HEK293 (cell line): ENCODE data around the gene ZNF451.

Experiments used
- BCL11B ChIP-seq: fragments of 450-650 bp; formaldehyde crosslinking; IDR thresholded peaks from 2 replicates; pipeline ENCODE4 v1.5.1; 2016; ENCODE audit warnings: low read depth, missing biosample characterization, missing genetic modification characterization
- CTCF ChIP-seq: fragments of 450-650 bp; formaldehyde crosslinking; IDR thresholded peaks from 2 replicates; pipeline ENCODE4 v1.5.1; 2016; ENCODE audit warnings: missing biosample characterization, missing genetic modification characterization
- RBAK ChIP-seq: fragments of 450-650 bp; formaldehyde crosslinking; IDR thresholded peaks from 2 replicates; pipeline ENCODE4 v1.5.1; 2016; ENCODE audit warnings: missing biosample characterization, missing genetic modification characterization
- REST ChIP-seq: fragments of 450-650 bp; formaldehyde crosslinking; IDR thresholded peaks from 2 replicates; pipeline ENCODE4 v1.5.1; 2016; ENCODE audit warnings: missing biosample characterization, missing genetic modification characterization
- ZNF10 ChIP-seq: fragments of 450-650 bp; formaldehyde crosslinking; IDR thresholded peaks from 2 replicates; pipeline ENCODE4 v1.5.1; 2017; ENCODE audit warnings: missing biosample characterization, missing genetic modification characterization
- ZNF157 ChIP-seq: fragments of 450-650 bp; formaldehyde crosslinking; IDR thresholded peaks from 2 replicates; pipeline ENCODE4 v1.5.1; 2016; ENCODE audit warnings: missing biosample characterization, missing genetic modification characterization
- ZNF341 ChIP-seq: fragments of 450-650 bp; formaldehyde crosslinking; IDR thresholded peaks from 2 replicates; pipeline ENCODE4; 2016; ENCODE audit warnings: low read depth, missing biosample characterization, missing genetic modification characterization
- ZNF654 ChIP-seq: fragments of 450-650 bp; formaldehyde crosslinking; IDR thresholded peaks from 2 replicates; pipeline ENCODE4 v1.5.1; 2016; ENCODE audit warnings: low read depth, missing biosample characterization, missing genetic modification characterization
- ZSCAN5A ChIP-seq: fragments of 450-650 bp; formaldehyde crosslinking; IDR thresholded peaks from 2 replicates; pipeline ENCODE4 v1.5.1; 2016; ENCODE audit warnings: missing biosample characterization, missing genetic modification characterization
- TF ChIP-seq, protein P1 (sequence below): fragments of 450-650 bp; formaldehyde crosslinking; IDR thresholded peaks from 2 replicates; pipeline ENCODE4 v1.5.1; 2016; ENCODE audit warnings: missing biosample characterization, missing genetic modification characterization
- TF ChIP-seq, protein P2 (sequence below): fragments of 450-650 bp; formaldehyde crosslinking; IDR thresholded peaks from 2 replicates; pipeline ENCODE4 v1.5.1; 2016; ENCODE audit warnings: missing biosample characterization, missing genetic modification characterization

- TF ChIP-seq CTCF (tag by site-specific recombination) (no peak), ZNF341 (tag by site-specific recombination) (peak; percentile 41; the same call in 1 of the 2 replicates), REST (no peak), BCL11B (tag by site-specific recombination) (no peak), ZNF157 (tag by site-specific recombination) (no peak), RBAK (no peak), ZNF10 (no peak), ZSCAN5A (tag by site-specific recombination) (no peak), ZNF654 (tag by site-specific recombination) (no peak)
- TF ChIP-seq, protein P1, sequence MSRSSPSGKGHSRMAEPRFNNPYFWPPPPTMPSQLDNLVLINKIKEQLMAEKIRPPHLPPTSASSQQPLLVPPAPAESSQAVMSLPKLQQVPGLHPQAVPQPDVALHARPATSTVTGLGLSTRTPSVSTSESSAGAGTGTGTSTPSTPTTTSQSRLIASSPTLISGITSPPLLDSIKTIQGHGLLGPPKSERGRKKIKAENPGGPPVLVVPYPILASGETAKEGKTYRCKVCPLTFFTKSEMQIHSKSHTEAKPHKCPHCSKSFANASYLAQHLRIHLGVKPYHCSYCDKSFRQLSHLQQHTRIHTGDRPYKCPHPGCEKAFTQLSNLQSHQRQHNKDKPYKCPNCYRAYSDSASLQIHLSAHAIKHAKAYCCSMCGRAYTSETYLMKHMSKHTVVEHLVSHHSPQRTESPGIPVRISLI (tag by site-specific recombination): no peak
- TF ChIP-seq, protein P2, sequence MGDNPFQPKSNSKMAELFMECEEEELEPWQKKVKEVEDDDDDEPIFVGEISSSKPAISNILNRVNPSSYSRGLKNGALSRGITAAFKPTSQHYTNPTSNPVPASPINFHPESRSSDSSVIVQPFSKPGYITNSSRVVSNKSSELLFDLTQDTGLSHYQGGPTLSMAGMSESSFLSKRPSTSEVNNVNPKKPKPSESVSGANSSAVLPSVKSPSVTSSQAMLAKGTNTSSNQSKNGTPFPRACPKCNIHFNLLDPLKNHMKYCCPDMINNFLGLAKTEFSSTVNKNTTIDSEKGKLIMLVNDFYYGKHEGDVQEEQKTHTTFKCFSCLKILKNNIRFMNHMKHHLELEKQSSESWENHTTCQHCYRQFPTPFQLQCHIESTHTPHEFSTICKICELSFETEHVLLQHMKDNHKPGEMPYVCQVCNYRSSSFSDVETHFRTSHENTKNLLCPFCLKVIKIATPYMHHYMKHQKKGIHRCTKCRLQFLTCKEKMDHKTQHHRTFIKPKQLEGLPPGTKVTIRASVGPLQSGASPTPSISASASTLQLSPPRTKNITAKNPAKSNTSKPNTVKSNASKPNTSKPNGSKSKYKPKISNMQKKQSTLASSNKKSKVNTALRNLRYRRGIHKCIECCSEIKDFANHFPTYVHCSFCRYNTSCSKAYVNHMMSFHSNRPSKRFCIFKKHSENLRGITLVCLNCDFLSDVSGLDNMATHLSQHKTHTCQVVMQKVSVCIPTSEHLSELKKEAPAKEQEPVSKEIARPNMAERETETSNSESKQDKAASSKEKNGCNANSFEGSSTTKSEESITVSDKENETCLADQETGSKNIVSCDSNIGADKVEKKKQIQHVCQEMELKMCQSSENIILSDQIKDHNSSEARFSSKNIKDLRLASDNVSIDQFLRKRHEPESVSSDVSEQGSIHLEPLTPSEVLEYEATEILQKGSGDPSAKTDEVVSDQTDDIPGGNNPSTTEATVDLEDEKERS (tag by site-specific recombination): no peak
Measured at GRCh38 chr6:57087916-57088315, 2.1 kb upstream of the ZNF451 start.
